ENCODE data around the gene TBL1X.

DNA sequence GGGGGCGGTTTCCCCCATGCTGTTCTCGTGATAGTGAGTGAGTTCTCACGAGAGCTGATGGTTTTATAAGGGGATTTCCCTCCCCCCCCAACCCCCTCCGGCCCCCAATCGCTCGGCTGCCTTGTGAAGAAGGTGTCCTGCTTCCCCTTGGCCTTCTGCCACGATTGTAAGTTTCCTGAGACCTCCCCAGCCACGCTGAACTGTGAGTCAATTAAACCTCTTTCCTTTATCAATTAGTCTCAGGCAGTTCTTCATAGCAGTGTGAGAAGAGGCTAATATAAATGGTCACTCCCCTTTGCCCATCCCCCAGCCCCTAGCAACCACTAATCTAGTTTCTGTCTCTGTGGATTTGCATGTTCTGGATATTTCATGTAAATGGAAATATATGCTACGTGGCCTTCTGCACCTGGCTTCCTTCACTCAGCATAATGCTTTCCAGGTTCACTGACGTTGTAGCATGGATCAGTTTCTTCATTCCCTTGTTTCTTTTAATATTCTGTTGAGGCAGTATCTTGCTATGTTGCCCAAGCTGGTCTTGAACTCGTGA is 284.4 kb downstream of the TBL1X start:
- TF ChIP-seq, protein P1, sequence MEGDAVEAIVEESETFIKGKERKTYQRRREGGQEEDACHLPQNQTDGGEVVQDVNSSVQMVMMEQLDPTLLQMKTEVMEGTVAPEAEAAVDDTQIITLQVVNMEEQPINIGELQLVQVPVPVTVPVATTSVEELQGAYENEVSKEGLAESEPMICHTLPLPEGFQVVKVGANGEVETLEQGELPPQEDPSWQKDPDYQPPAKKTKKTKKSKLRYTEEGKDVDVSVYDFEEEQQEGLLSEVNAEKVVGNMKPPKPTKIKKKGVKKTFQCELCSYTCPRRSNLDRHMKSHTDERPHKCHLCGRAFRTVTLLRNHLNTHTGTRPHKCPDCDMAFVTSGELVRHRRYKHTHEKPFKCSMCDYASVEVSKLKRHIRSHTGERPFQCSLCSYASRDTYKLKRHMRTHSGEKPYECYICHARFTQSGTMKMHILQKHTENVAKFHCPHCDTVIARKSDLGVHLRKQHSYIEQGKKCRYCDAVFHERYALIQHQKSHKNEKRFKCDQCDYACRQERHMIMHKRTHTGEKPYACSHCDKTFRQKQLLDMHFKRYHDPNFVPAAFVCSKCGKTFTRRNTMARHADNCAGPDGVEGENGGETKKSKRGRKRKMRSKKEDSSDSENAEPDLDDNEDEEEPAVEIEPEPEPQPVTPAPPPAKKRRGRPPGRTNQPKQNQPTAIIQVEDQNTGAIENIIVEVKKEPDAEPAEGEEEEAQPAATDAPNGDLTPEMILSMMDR (IDR thresholded peaks at IDR 0.05), result no peak
- TF ChIP-seq EZH2 (IDR thresholded peaks at IDR 0.05; ENCODE audit: borderline replicate concordance, insufficient read depth, low read depth, low read length, poor library complexity, severe bottlenecking), result no peak

Data from B cell (primary cell).